Endothelial cell of umbilical vein (primary cell): ENCODE data around the gene FLRT1. TPM values are rescaled to one million over a fixed set of nuclear protein-coding genes. Genes with fewer than 3 reads are reported as not detected.

Experiments
- BruUV-seq: library from RNA; stranded (reverse); fragments of 400-500 nt; replicated peaks from 2 replicates; lab custom pipeline; 2021; lab: Mats Ljungman, UMichigan
- CTCF ChIA-PET: fragments of 300-600, 350-600 bp; sonication (Branson Sonifier 250); formaldehyde crosslinking; loops from one replicate; lab custom pipeline; 2021; ENCODE audit warnings: antibody characterized with exemption, inconsistent platforms; lab: Charles Lee
- POLR2A ChIA-PET: fragments of 300-600, 350-600 bp; sonication (Branson Sonifier 250); formaldehyde crosslinking; loops from one replicate; lab custom pipeline; 2021; ENCODE audit warnings: antibody characterized with exemption, inconsistent platforms; lab: Charles Lee
- DNase-seq: peaks from one replicate; pipeline ENCODE4 v3.0.0-alpha.2; 2011; ENCODE audit warnings: low read depth, low spot score
- FAIRE-seq: peaks from 2 replicates; lab custom pipeline; 2011; peaks lifted over from hg19 to GRCh38; lab: Jason Lieb, UNC
- H2AFZ ChIP-seq: 2 replicates; pipeline ENCODE4 v1.6.0; 2012; ENCODE audit warnings: low read depth, low read length, control low read depth, inconsistent platforms
- H3K27ac ChIP-seq: 2 replicates; pipeline ENCODE4 v1.5.1; 2011; ENCODE audit warnings: low read depth, mild to moderate bottlenecking, control low read depth, low read length, moderate library complexity; ENCODE audit not compliant: insufficient read depth
- H3K27me3 ChIP-seq, 2 experiments: 2 replicates each; pipeline versions ENCODE4 v1.6.0 to v1.6.1; 2011; ENCODE audit warnings: low read length in 2 of 2, mixed read lengths in 1 of 2; ENCODE audit not compliant: control insufficient read depth in 2 of 2, insufficient read depth in 2 of 2
- H3K36me3 ChIP-seq, 2 experiments: 2 replicates in 1 of 2; 3 replicates in 1 of 2; pipeline ENCODE4 v1.5.1; 2011; ENCODE audit warnings: low read length in 2 of 2, mild to moderate bottlenecking in 1 of 2, moderate library complexity in 1 of 2; ENCODE audit not compliant: control insufficient read depth in 2 of 2, insufficient read depth in 2 of 2; ENCODE audit errors: extremely low read depth in 1 of 2
- H3K4me1 ChIP-seq: 3 replicates; pipeline ENCODE4 v1.5.1; 2011; ENCODE audit warnings: mild to moderate bottlenecking, low read length; ENCODE audit not compliant: control insufficient read depth, insufficient read depth; ENCODE audit errors: extremely low read depth
- H3K4me2 ChIP-seq: 2 replicates; pipeline ENCODE4 v1.6.1; 2011; ENCODE audit warnings: low read length, control low read depth, mixed read lengths; ENCODE audit not compliant: insufficient read depth
- H3K4me3 ChIP-seq, 3 experiments: fragments of 200-600 bp in 1 of 3; sonication (generic), shearing (Covaris generic) in 1 of 3; replicated peaks in 1 of 3; 2 replicates each; pipeline ENCODE4 v1.5.1; 2011 to 2016; ENCODE audit warnings: control low read depth in 3 of 3, low read length in 3 of 3, mild to moderate bottlenecking in 2 of 3, inconsistent platforms in 1 of 3, low read depth in 1 of 3, moderate library complexity in 1 of 3; ENCODE audit not compliant: insufficient read depth in 1 of 3
- H3K79me2 ChIP-seq: 2 replicates; pipeline ENCODE4 v1.6.0; 2012; ENCODE audit warnings: low read length, inconsistent platforms; ENCODE audit not compliant: control insufficient read depth, insufficient read depth
- H3K9ac ChIP-seq: replicated peaks from 2 replicates; pipeline ENCODE3; 2011; ENCODE audit warnings: low read length, control low read depth; ENCODE audit not compliant: insufficient read depth; ENCODE audit errors: extremely low read depth
- H3K9me1 ChIP-seq: replicated peaks from 3 replicates; pipeline ENCODE4 v1.6.0; 2011; ENCODE audit warnings: mild to moderate bottlenecking, low read length; ENCODE audit not compliant: control insufficient read depth, insufficient read depth; ENCODE audit errors: extremely low read depth
- H3K9me3 ChIP-seq: replicated peaks from 2 replicates; pipeline ENCODE4 v1.5.1; 2012; ENCODE audit warnings: low read length, inconsistent platforms; ENCODE audit not compliant: control insufficient read depth, insufficient read depth
- H4K20me1 ChIP-seq: replicated peaks from 2 replicates; pipeline ENCODE3; 2011; ENCODE audit warnings: mild to moderate bottlenecking, low read length; ENCODE audit not compliant: control insufficient read depth, insufficient read depth; ENCODE audit errors: extremely low read depth
- EZH2 ChIP-seq: IDR thresholded peaks from 2 replicates; pipeline ENCODE4 v1.6.1; 2012; ENCODE audit warnings: borderline replicate concordance, low read depth, mild to moderate bottlenecking, moderate library complexity, low read length, inconsistent platforms; ENCODE audit not compliant: severe bottlenecking
- FOS ChIP-seq: IDR thresholded peaks from 2 replicates; pipeline ENCODE4 v1.6.1; 2011; ENCODE audit warnings: mild to moderate bottlenecking, low read length, moderate library complexity, borderline replicate concordance; ENCODE audit not compliant: insufficient read depth
- GATA2 ChIP-seq: IDR thresholded peaks from 2 replicates; pipeline ENCODE4 v1.7.0; 2011; ENCODE audit warnings: low read depth, mild to moderate bottlenecking, moderate library complexity, mixed read lengths, low read length; ENCODE audit not compliant: insufficient read length, insufficient read depth
- JUN ChIP-seq: IDR thresholded peaks from 2 replicates; pipeline ENCODE4 v1.6.1; 2011; ENCODE audit warnings: borderline replicate concordance, low read depth; ENCODE audit not compliant: insufficient read length, insufficient read depth
- MYC ChIP-seq: IDR thresholded peaks from one replicate; pipeline ENCODE4 v1.6.1; 2011; ENCODE audit warnings: mild to moderate bottlenecking, low read depth, low read length
- POLR2A ChIP-seq: IDR thresholded peaks from 2 replicates; pipeline ENCODE4 v1.6.1; 2012; ENCODE audit warnings: low read depth, mild to moderate bottlenecking, control low read depth, low read length
- POLR2AphosphoS5 ChIP-seq: IDR thresholded peaks from 2 replicates; pipeline ENCODE4 v1.6.1; 2012; ENCODE audit warnings: low read depth, mild to moderate bottlenecking, control low read depth, low read length, moderate library complexity; ENCODE audit not compliant: insufficient read depth
- dilution Hi-C: fragments of 300-500 bp; cut with MboI; formaldehyde crosslinking; loops from one replicate; pipeline ENCODE4 v1.15.0; 2019; ENCODE audit warnings: low sequenced_read_pairs; ENCODE audit not compliant: extremely low pct_ligation_motif_present
- intact Hi-C: fragments of 100-400 bp; cut with micrococcal nuclease; formaldehyde crosslinking; loops from one replicate; pipeline ENCODE4 v1.10.0; 2022
- polyA plus RNA-seq, 4 experiments: library from polyadenylated mRNA; depleted of rRNA in 3 of 4; stranded (reverse) in 3 of 4; unstranded in 1 of 4; fragments of >200 nt; gene quantifications; 2 replicates each; pipeline versions ENCODE4 v1.2.1 to v1.2.3, GENCODE V29; 2011 to 2012; ENCODE audit warnings: missing spikeins in 1 of 4
- total RNA-seq: library from RNA; stranded (reverse); gene quantifications from 2 replicates; pipeline ENCODE4 v1.2.3, GENCODE V29; 2021
- TF ChIP-seq, protein P1 (sequence below), 2 donors: IDR thresholded peaks; 1 replicate in 1 of 2; 2 replicates in 1 of 2; pipeline ENCODE4 v1.5.1; 2011; ENCODE audit warnings: low read length in 2 of 2, mild to moderate bottlenecking in 2 of 2, moderate library complexity in 2 of 2, control low read depth in 1 of 2, inconsistent platforms in 1 of 2, low read depth in 1 of 2; ENCODE audit not compliant: insufficient read depth in 1 of 2; ENCODE audit errors: extremely low read depth in 1 of 2
- TF ChIP-seq, protein P2 (sequence below): IDR thresholded peaks from 2 replicates; pipeline ENCODE4 v1.6.1; 2011; ENCODE audit not compliant: insufficient read depth, insufficient read length

Gene FLRT1
- total and polyA plus RNA-seq, 2 donors (not counting 3 experiments of a cell fraction or from before 2014, with no cell fraction given), result not detected

DNA sequence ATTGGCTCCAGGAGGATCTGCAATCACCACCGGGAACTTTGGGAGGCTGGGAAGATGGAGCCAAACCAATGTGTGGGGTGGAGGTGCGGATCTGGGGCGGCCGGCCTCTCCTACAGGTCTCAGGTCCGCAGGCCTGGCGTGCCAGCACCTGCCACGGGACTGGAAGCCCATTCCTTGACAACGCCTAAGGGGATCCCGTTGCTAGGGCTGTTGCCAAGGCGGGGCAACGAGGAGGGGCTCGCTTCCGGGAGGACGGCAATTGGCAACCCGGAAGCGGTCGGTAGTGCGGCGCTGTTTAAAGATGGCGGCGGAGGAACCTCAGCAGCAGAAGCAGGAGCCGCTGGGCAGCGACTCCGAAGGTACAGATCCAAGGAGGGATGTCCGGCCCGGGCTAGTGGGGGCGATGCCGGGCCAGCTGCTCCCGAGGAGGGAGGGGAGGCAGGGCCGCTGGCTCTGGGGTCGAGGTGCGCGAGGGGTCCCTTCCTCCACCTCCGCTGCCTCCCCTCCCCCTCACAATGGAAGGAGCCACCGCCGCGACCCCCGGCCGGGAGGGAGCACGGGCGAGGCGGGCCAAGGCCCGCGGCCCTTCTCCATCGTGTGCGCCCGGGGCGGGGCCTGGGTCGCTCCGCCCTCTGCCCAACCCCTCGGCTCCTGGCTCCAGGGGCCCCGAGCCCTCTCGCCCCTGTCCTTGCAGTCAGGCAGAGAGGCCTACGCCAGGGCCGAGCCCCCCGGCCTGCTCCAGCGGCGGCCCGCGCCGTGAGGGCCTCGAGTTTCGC lies 49.4 kb upstream of the FLRT1 start, which contains the start of gene OTUB1:
TSS of gene OTUB1 (plus strand) at position 283 of the 776 bp plus-strand sequence. CDS start at position 302, 19 bp downstream.
- H3K4me1 ChIP-seq, result peaks cover 7% of the 10 kb centered on the region
- CTCF ChIA-PET, result interaction anchor here (1.1 to 1.4 kb wide), 2 partner anchors 14 to 148 kb away, joined by 3 to 6 read pairs; no protein-coding TSS in a partner anchor
- H3K36me3 ChIP-seq, result peaks cover 0 to 12% of the 10 kb centered on the region in 2 experiments
- peak within 1 kb of the TSS; percentile 71 to 99 (median 72) for H3K4me3 ChIP-seq
- no TSS peak for BruUV-seq
- no peaks in the 10 kb centered on the region for H3K9me1 ChIP-seq
- POLR2A ChIA-PET, result no interaction called here
- peak within 1 kb of the TSS; percentile 91 for H3K9ac ChIP-seq
- peak; percentile 91 for DNase-seq
- no peaks in the 10 kb centered on the region for H3K27me3 ChIP-seq
- peak within 1 kb of the TSS; percentile 84 for H3K4me2 ChIP-seq
- H4K20me1 ChIP-seq, result no peaks in the 10 kb centered on the region
- peak within 1 kb of the TSS; percentile 48 for H3K27ac ChIP-seq
- H3K79me2 ChIP-seq, result peaks cover 24% of the 10 kb centered on the region
- peak within 1 kb of the TSS; percentile 90 for H2AFZ ChIP-seq
- peak; percentile 95 for FAIRE-seq
- intact Hi-C loops, result loop anchor here (1.0 kb wide), 1 partner anchor 12 kb away; the partner anchor contains the start of gene COX8A
- dilution Hi-C loops, result no loop called here
- TF ChIP-seq, protein P1, sequence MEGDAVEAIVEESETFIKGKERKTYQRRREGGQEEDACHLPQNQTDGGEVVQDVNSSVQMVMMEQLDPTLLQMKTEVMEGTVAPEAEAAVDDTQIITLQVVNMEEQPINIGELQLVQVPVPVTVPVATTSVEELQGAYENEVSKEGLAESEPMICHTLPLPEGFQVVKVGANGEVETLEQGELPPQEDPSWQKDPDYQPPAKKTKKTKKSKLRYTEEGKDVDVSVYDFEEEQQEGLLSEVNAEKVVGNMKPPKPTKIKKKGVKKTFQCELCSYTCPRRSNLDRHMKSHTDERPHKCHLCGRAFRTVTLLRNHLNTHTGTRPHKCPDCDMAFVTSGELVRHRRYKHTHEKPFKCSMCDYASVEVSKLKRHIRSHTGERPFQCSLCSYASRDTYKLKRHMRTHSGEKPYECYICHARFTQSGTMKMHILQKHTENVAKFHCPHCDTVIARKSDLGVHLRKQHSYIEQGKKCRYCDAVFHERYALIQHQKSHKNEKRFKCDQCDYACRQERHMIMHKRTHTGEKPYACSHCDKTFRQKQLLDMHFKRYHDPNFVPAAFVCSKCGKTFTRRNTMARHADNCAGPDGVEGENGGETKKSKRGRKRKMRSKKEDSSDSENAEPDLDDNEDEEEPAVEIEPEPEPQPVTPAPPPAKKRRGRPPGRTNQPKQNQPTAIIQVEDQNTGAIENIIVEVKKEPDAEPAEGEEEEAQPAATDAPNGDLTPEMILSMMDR (IDR thresholded peaks at IDR 0.05; ENCODE audit: extremely low read depth in 1 of 2, insufficient read depth in 1 of 2, low read depth in 1 of 2, low read length in 2 of 2), result no peak
- peak; percentile 91 for TF ChIP-seq POLR2A
- TF ChIP-seq EZH2, result no peak
- TF ChIP-seq POLR2AphosphoS5, result peak; percentile 87
- TF ChIP-seq MYC, result no peak
- no peak for TF ChIP-seq JUN
- TF ChIP-seq GATA2, result no peak
- TF ChIP-seq, protein P2, sequence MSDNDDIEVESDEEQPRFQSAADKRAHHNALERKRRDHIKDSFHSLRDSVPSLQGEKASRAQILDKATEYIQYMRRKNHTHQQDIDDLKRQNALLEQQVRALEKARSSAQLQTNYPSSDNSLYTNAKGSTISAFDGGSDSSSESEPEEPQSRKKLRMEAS, result no peak
- no peak for TF ChIP-seq FOS
- H3K9me3 ChIP-seq, result no peaks in the 10 kb centered on the region
